Limb (tissue), 2 donors: ENCODE results near the gene PTPRS.
"Not testable (repeated sequence)": the region's sequence is repeated elsewhere in the genome, so short reads cannot be mapped to it uniquely, and the experiment has no call there.

ENCODE experiments used
- DNase-seq, 2 donors: peaks; one replicate each; pipeline ENCODE4 v3.0.0-alpha.2; 2016; ENCODE audit errors: extremely low spot score in 2 of 2

Gene PTPRS

DNA sequence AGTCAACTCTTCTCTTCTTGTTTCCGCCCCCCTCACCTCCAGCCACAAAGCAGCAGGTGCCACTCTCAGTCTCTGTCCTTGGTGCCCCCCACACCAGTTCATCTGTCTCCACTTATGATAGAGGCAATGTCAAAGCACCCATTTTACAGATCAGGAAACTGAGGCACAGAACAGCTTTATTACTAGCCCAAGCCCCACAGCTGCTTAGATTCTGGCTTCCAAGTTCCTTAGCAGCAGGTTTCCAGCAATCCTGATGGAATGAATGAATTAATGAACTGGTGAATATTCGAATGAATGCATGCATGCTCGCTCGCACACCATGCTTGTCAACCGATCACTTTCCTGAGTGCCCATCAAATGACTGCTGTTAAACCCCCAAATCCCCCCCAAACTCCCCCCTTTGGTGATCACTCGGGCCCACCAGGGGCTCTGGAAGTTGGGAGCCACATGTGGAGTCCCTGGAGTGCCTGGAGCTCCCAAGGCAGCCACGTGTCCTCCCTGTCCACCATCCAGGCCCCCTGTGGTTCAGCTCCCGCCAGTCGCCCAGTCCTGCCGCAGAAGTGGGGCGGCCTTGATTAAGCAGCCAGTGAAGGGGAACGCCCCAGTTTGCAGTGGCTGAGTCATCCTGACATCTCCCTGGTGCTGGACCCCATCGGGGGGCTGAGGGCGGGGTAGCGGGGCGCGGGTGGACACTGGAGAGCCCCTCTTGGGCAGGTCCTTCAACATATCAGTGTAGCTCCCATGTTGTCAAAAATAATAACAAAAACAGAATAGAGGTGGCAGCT is 6.8 kb downstream of the PTPRS start:
- DNase-seq = no peak

DNA sequence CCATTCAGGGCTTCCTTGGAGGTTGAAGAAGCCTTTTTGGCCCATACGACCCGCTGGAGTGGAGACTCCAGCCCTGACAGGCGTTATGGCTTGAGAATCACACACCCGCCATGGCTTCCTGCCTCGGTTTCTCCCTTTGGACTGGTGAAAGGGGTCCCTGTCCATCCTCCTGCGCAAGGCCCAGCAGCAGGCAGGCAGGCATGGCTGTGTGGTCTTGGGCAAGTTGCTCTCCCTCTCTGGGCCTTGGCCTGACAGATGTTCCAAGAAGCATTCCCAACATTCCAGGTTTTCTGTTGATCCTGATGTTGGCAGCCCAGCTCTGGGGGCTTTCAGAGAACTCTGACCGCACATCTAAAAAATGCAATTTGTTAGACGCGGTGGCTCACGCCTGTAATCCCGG is 8.1 kb downstream of the PTPRS start:
- no peak for DNase-seq

DNA sequence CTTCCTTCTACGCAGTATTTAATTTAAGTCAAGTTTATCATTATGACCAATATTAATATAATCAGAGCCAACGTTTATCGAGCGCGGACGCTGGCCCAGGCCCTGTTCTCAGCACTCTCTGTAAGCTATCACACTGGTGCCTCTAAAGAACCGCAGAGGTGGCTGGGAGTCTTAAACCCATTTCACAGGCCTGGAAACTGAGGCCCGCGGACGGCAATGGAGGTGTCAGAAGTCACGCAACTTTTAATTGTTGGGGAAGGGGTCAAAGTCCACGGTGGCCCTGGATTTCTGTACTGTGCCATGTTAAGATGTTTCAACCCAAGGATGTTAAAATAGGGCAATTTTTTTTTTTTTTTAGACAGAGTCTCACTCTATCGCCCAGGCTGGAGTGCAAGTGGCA is 8.8 kb downstream of the PTPRS start:
- no peak for DNase-seq

DNA sequence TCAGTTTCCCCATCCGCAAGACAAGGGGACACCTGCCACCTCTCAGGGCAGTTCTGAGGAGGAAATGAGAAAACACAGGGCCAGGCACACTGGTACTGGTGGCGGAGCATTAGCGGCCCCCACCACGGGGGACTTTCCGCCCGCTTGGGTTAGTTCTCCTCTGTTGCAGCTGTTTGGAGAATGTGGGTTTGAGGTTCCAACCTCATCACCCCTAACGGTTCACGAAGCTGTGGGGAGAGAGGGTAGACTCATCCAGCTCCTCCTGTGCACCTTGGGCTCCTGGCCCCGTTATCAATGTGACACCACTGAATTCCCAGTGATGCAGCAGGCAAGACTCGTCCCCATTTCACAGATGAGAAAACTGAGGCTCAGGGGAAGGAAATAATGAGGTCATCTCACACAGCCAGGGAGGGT is 10.3 kb downstream of the PTPRS start:
- DNase-seq = no peak

DNA sequence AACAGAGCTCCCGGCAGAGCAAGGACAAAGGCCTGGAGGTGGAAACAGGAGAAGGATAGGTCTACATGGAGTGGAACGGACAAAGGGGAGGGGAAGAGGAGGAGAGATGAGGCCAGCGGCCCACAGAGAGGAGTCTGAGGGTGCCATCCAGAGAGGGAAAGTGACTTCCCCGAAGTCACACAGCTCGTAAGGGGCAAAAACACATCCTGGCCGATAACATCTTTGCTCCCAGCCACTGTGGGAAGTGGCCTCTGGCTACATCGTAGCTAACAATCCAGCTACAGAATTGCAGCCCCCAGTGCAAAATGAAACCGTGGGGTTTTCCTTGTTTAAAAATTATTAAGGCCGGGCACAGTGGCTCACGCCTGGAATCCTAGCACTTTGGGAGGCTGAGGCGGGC is 11.5 kb downstream of the PTPRS start:
- DNase-seq = no peak

DNA sequence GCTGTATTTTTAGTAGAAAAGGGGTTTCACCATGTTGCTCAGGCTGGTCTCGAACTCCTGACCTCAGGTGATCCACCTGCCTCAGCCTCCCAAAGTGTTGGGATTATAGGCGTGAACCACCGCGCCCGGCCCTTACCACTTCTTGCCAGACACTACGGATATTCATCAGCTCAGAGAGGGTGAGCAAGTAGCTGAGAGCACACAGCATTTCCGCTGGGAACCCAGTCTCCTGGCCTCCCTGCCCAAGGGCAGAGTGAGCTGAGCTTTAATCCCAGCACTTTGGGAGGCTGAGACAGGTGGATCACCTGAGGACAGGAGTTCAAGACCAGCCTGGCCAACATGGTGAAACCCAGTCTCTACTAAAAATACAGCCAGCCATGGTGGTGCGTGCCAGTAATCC is 12.2 kb downstream of the PTPRS start:
- not testable (repeated sequence) for DNase-seq

DNA sequence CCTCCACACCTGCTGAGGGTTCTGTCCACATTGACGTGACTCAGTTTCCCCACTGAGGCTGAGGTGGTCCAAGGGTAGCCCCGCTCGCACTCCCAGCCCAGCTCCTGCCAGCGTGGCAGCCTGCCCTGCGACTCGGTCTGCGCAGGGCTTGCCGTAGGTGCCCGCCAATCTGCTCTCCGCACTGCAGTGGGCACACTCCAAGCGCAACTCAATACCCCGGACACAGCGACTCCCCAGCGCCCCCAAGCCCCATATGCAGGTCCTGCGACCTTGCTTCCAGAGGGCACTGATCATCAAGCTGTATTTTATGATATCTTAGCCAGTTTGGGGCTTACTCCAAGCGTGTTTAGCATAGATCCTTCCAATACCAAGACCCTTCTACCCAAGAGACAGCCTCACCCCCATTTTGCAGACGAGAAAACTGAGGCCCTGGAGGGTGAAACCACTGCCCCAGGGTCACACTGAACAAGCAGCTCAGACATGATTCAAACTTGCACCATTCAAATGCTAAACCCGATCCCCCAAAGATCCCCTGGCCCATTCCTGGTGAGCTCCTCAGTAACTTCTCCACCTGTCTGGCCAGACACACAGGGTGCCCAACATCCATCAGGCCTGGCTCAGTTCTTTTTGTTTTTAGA is 13.5 kb downstream of the PTPRS start:
- no peak for DNase-seq

DNA sequence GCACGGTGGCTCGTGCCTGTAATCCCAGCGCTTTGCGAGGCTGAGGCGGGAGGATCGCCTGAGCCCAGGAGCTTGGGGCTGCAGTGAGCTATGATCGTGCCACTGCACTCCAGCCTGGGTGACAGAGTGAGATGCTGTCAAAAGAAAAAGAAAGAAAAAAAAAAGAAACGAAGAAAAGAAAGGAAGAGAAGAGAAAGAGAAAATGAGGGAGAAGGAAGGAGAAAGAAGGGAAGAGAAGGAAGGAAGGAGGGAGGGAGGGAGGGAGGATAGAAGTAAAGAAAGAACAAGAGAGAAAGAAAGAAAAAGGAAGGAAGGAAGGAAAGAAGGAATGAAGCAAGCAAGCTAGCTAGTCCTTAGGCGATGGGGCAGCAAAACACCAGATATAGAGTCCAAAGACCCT is 14.1 kb downstream of the PTPRS start:
- DNase-seq = no peak

DNA sequence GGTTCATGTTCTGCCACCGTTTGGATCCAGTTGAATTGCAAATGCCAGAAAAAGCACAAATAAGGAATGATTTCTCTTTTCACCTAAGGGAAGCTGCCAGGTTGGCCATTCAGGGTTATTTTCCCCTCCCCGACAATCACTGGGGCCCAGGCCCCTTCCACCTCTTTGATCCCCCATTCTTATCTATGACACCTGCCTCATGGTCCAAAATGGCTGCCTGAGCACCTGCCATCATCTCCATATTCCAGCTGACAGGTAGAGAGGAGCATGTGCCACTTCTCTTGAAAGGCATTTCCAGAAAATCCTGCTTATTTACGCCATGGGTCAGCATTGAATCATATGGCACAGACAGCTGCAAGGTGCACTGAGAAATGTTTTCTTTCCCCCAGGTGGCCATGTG is 15.7 kb downstream of the PTPRS start:
- no peak for DNase-seq

DNA sequence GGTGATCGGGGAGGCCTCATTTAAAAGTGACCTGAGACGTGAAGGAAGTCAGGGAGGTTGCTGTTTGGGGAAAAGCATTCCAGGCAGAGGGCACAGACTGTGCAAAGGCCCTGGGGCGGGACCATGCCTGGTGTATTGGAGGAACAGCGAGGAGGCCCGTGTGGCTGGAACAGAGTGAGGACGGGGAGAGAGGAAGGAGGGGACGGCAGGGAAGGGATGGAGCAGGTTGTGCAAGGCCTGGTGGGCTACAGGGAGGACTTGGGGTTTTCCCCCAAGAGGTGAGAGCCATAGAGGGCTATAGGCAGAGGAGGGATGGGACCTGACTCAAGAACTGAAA is 17.2 kb downstream of the PTPRS start:
- DNase-seq = no peak

DNA sequence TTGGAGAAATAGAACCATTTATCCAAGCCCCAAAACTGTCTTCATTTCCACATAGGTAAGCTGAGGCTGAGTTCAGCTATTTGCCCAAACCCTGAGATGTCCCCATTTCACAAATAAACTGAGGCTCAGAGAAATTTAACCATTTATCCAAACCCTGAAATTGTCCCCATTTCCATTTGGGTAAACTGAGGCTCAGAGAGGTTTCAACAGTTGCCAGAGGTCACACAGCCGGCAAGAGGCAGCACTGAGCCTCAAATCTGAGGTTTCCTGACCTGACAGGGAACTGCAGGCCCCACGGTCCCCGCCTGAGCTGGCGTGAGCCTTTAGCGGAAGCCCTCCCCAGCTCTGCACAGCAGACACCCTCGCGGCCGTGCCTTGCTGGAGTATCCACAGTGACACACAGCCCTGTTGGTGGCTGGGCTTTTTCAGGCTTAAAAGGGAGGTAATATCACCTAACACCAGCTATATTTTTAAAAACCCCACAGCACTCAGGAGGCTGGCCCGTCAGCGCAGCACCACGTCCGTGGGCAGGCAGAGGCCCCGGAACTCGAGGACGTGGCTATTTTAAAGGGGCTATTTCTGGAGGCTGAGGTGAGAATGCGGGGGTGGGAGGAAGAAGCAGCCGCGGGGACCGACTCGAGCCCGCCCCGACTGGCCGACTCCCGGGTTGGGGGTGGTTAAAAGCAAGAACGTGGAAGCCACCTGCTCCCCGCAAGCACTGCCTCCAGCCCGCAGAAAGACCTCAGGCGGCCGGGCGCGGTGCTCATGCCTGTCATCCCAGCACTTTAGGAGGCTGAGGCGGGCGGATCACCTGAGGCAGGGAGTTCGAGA is 18.5 kb downstream of the PTPRS start:
- no peak for DNase-seq

DNA sequence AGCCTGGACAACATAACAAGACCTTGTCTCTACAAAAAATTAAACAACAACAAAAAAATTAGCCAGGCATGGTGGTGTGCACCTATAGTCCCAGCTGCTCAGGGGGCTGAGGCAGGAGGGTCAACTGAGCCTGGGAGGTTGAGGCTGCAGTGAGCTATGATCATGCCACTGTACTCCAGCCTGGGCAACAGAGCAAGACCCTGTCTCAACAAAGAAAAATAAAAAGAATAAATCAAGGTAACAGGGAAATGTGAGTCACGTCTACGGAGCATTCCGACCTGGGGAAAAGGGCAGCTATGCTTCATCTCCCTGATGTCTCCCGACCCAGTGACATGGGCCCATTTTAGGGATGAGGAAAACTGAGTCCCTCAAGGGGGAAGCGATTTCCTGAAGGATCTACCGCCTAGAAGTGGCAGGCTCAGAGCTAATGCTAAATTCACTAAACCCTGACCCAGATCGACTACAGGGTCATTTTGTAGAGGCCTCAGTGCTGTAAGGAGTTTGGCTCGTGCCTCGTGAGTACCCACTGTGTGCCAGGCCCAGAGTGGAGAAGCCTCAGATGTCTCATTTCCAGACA is 19.5 kb downstream of the PTPRS start:
- DNase-seq = no peak

DNA sequence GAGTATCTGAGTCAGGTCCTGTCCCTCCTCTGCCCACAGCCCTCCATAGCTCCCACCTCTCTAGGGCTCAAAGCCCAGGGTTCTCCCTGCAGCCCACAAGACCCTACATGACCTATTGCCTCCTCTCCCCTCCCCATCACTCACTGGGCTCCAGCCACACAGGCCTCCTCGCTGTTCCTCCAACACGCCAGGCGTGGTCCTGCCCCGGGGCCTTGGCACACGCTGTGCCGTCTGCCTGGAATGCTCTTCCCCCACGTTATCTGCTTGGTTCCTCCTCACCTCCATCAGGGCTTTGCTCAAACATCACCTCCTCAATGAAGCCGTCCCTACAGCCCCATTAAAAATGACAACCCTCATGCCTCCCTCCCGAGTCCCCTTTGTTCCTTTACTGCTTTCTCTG is 21.1 kb downstream of the PTPRS start:
- no peak for DNase-seq

DNA sequence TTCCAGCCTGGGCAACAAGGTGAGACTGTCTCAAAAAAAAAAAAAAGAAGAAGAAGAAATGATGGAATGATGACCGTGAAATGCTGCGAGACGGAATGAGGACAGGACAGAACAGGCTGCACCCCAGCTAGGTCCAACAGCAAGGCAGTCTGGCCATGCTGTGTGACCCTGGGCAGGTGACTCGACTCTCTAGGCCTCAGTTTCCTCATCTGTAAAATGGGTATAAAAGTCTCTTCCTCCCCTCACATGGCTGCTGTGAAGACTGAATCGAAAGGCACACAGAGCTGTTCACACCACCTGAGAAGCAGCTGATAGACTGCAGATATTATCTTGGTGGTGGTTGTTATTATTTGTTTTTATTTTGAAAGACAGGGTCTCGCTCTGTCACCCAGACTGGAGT is 22.3 kb downstream of the PTPRS start:
- DNase-seq = no peak

DNA sequence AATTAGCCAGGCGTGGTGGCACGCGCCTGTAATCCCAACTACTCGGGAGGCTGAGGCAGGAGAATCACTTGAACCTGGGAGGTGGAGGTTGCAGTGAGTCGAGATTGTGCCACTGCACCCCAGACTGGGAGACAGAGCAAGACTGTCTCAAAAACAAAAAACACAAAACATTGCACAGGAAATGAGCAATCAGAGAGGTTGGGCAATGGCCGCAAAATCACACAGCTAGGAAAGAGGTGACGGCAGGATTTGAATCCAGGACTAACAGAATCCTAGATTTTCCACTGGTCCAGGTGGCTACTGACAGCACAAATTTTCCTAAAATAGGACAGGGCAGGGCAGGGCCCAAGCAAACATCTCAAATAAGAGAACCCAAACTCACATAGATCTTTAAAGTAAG is 23.3 kb downstream of the PTPRS start:
- no peak for DNase-seq

DNA sequence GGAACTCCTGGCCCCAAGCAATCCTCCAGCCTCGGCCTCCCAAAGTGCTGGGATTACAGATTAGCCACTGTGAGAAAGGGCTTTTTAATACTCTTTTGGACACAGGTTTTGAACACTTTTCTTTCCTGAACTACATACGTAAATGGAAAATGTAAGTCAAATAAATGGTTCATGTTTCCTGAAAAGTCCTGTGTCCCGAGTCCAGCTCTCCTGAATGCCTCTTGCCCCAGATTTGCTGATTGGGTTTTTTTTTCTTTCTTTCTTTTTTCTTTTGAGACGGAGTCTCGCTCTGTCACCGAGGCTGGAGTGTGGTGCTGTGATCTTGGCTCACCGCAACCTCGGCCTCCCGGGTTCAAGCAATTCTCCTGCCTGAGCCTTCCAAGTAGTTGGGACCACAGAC is 24.5 kb downstream of the PTPRS start:
- DNase-seq = no peak

DNA sequence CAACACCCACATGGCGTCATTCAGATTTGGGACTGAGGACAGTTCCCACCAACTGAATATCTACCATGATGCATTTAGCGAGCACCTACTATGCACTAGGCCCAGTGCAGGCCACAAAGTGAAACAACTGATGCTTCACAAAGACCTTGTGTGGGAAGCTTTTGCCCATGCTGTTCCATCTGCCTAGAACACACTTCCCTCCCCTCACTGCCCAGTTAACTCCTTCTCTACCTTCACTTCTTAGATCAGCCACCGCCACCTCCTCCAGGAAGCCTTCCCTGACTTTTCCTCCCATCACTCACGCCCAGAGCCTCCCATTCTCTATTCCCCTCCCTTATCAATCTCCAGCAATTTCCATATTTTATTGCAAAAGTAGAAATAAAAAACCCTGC is 25.7 kb downstream of the PTPRS start:
- no peak for DNase-seq

DNA sequence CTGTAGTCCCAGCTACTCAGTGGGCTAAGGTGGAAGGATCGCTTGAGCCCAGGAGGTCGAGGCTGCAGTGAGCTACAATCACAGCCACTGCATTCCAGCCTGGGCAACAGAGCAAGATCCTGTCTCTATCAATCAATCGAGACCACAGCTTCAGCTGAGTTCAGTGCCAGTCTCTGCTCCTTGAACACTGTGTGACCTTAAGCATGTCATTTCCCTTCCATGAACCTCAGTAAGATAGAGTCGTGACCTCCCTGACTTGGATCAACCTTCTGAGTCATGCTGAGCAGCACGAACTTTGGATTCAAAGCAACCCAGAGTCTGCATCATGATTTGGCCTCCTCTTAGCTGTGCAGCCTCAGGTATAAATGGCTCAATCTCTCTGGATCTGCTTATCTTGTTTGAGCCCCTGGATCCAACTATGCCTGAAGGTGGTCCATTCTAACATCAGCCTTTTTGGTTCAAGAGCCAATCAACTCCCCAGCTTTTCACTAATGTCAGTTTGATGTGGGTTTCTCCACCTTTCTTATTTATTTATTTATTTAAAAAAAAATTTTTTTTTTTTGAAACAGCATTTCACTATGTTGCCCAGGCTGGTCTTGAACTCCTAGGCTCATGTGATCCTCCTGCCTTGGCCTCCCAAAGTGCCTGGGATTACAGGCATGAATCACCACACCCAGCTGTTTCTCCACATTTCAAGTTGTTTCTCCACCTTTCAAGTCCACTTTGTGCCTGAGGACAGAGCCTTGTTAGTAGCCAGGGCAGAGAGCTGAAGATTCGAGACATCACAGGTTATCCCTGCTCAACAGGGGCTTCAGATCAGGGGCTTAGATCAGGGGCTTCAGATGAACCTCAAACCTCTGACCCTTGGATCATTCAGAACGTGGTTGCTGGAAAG is 26.4 kb downstream of the PTPRS start:
- no peak for DNase-seq

DNA sequence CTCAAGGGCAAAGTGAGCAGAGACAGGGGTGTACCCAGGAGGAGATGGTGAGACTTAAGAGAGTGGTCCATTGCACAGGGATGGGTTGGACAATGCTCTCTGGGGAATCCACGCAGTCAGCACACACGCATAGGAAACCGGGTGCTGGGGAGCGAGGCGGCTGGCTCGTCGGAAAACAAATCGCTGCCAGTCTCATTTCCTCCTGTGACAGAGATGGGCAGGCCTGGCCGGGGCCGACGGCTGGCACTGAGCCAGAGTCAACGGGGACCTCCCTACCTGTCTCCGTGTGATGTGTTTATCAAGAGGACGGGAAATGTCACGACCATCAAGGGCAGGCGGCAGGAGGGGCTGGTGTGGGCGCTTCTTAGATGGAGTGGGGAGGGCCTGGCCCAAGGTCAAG is 27.3 kb downstream of the PTPRS start:
- DNase-seq = no peak

DNA sequence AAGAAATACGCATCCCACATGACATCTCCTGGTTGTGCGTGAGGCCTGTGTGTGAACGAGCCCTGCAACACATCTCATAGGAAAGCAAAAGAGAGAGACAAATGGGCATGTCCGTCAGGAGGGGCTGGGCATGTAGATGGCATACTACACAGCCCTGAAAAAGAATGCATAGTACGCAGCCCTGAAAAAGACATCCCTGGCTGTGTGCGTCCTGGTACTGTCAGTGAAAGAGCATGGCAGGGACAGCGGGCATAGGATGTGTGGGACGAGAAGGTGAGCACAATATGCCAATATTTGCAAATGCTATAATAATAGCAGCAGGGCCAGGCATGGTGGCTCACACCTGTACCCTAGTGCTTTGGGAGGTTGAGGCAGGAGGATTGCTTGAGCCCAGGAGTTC is 28.6 kb downstream of the PTPRS start:
- no peak for DNase-seq
